ENCODE results near the gene TRERF1.

TRERF1 gene

GRCh38 chr6:42426191-42426590, 25.5 kb downstream of the TRERF1 start:
- no peak for DNase-seq (ENCODE audit: low read depth in 2 of 2)

- no peak for DNase-seq (ENCODE audit: low read depth in 2 of 2)
Measured at GRCh38 chr6:42424906-42425474, 26.7 kb downstream of the TRERF1 start.

- no peak for DNase-seq (ENCODE audit: low read depth in 2 of 2)
Measured at GRCh38 chr6:42423244-42423643, 28.5 kb downstream of the TRERF1 start.

GRCh38 chr6:42420741-42421140, 31.0 kb downstream of the TRERF1 start:
- no peak for DNase-seq (ENCODE audit: low read depth in 2 of 2)

GRCh38 chr6:42419490-42420280, 32.0 kb downstream of the TRERF1 start:
- no peak for DNase-seq (ENCODE audit: low read depth in 2 of 2)

- DNase-seq (ENCODE audit: low read depth in 2 of 2) = no peak
Measured at GRCh38 chr6:42418724-42419123, 33.0 kb downstream of the TRERF1 start.

GRCh38 chr6:42417641-42418112, 34.0 kb downstream of the TRERF1 start:
- DNase-seq (ENCODE audit: low read depth in 2 of 2) = peak; percentile 27 to 50

GRCh38 chr6:42411406-42411805, 40.3 kb downstream of the TRERF1 start:
- no peak for DNase-seq (ENCODE audit: low read depth in 2 of 2)

- no peak for DNase-seq (ENCODE audit: low read depth in 2 of 2)
Measured at GRCh38 chr6:42410861-42411260, 40.9 kb downstream of the TRERF1 start.

GRCh38 chr6:42409581-42409980, 42.1 kb downstream of the TRERF1 start:
- no peak for DNase-seq (ENCODE audit: low read depth in 2 of 2)

- no peak for DNase-seq (ENCODE audit: low read depth in 2 of 2)
Measured at GRCh38 chr6:42407379-42407778, 44.3 kb downstream of the TRERF1 start.

- DNase-seq (ENCODE audit: low read depth in 2 of 2) = no peak
Measured at GRCh38 chr6:42406306-42407280, 45.1 kb downstream of the TRERF1 start.

- no peak for DNase-seq (ENCODE audit: low read depth in 2 of 2)
Measured at GRCh38 chr6:42405021-42405420, 46.7 kb downstream of the TRERF1 start.

- DNase-seq (ENCODE audit: low read depth in 2 of 2) = no peak
Measured at GRCh38 chr6:42404484-42404883, 47.2 kb downstream of the TRERF1 start.

- DNase-seq (ENCODE audit: low read depth in 2 of 2) = no peak
Measured at GRCh38 chr6:42403831-42404230, 47.9 kb downstream of the TRERF1 start.

- DNase-seq (ENCODE audit: low read depth in 2 of 2) = no peak
Measured at GRCh38 chr6:42403421-42403820, 48.3 kb downstream of the TRERF1 start.

GRCh38 chr6:42402184-42402583, 49.5 kb downstream of the TRERF1 start:
- peak; percentile 32 to 51 for DNase-seq (ENCODE audit: low read depth in 2 of 2)

- DNase-seq (ENCODE audit: low read depth in 2 of 2) = no peak
Measured at GRCh38 chr6:42401613-42401951, 50.1 kb downstream of the TRERF1 start.

- DNase-seq (ENCODE audit: low read depth in 2 of 2) = no peak
Measured at GRCh38 chr6:42400886-42401612, 50.7 kb downstream of the TRERF1 start.

GRCh38 chr6:42400061-42400760, 51.5 kb downstream of the TRERF1 start:
- no peak for DNase-seq (ENCODE audit: low read depth in 2 of 2)

- no peak for DNase-seq (ENCODE audit: low read depth in 2 of 2)
Measured at GRCh38 chr6:42396720-42397119, 55.0 kb downstream of the TRERF1 start.

All from stimulated activated CD8-positive, alpha-beta memory T cell treated with anti-CD3 and anti-CD28 coated beads, Interleukin-15, amount 100 ng/mL, for 4 hours (primary cell).